HEK293 (cell line): ENCODE data around the gene GRB10.

Source experiments
- CTCF ChIA-PET: fragments of 350-600 bp; formaldehyde crosslinking; extraction: SDS; loops from one replicate; lab custom pipeline; 2021; ENCODE audit warnings: antibody characterized with exemption; lab: Yijun Ruan, JAX
- POLR2A ChIA-PET: fragments of 300-600 bp; formaldehyde crosslinking; extraction: SDS; loops from one replicate; lab custom pipeline; 2020; ENCODE audit warnings: antibody characterized with exemption, inconsistent platforms; lab: Yijun Ruan, JAX
- H3K27ac ChIP-seq: fragments of 200-500 bp; sonication (Bioruptor generic); 2 replicates; pipeline ENCODE4 v1.5.1; 2014; ENCODE audit warnings: low read depth, low read length, control low read depth, inconsistent platforms; ENCODE audit errors: extremely low read depth
- H3K36me3 ChIP-seq, 2 experiments: fragments of 200-500 bp in 1 of 2; sonication (Bioruptor generic) in 1 of 2; 1 replicate in 1 of 2; 2 replicates in 1 of 2; pipeline ENCODE4 v1.5.1; 2014 to 2017; ENCODE audit warnings: inconsistent platforms in 2 of 2, low read length in 2 of 2; ENCODE audit not compliant: control insufficient read depth in 2 of 2, insufficient read depth in 1 of 2
- H3K4me1 ChIP-seq: fragments of 200-500 bp; sonication (Bioruptor generic); 2 replicates; pipeline ENCODE4 v1.5.1; 2014; ENCODE audit warnings: mild to moderate bottlenecking, low read length, inconsistent platforms; ENCODE audit not compliant: control insufficient read depth, insufficient read depth
- H3K4me3 ChIP-seq: 2 replicates; pipeline ENCODE4 v1.5.1; 2011; ENCODE audit warnings: low read depth, mild to moderate bottlenecking, control low read depth, low read length, moderate library complexity
- H3K9me3 ChIP-seq: fragments of 200-500 bp; sonication (Bioruptor generic); 2 replicates; pipeline ENCODE4 v1.5.1; 2014; ENCODE audit warnings: low read depth, low read length, inconsistent platforms; ENCODE audit not compliant: control insufficient read depth, insufficient read depth
- ATF2 ChIP-seq: fragments of 450-650 bp; formaldehyde crosslinking; IDR thresholded peaks from 2 replicates; pipeline ENCODE4 v1.5.1; 2016; ENCODE audit warnings: missing biosample characterization, missing genetic modification characterization, low read depth
- OSR2 ChIP-seq: fragments of 450-650 bp; formaldehyde crosslinking; IDR thresholded peaks from 2 replicates; pipeline ENCODE4 v1.5.1; 2016; ENCODE audit warnings: missing biosample characterization, missing genetic modification characterization
- REPIN1 ChIP-seq: fragments of 450-650 bp; formaldehyde crosslinking; IDR thresholded peaks from 2 replicates; pipeline ENCODE4 v1.5.1; 2017; ENCODE audit warnings: missing biosample characterization, missing genetic modification characterization, low read depth
- SALL2 ChIP-seq: fragments of 450-650 bp; formaldehyde crosslinking; IDR thresholded peaks from 2 replicates; pipeline ENCODE4 v1.5.0; 2017; ENCODE audit warnings: missing biosample characterization, mild to moderate bottlenecking, missing genetic modification characterization, borderline replicate concordance
- TCF7L2 ChIP-seq: IDR thresholded peaks from 2 replicates; pipeline ENCODE4 v1.6.1; 2011; ENCODE audit warnings: low read depth, mild to moderate bottlenecking, inconsistent platforms, low read length, moderate library complexity, borderline replicate concordance
- ZBTB17 ChIP-seq: fragments of 450-650 bp; formaldehyde crosslinking; IDR thresholded peaks from 2 replicates; pipeline ENCODE4 v1.5.1; 2016; ENCODE audit warnings: missing biosample characterization, missing genetic modification characterization
- ZNF146 ChIP-seq: fragments of 450-650 bp; formaldehyde crosslinking; IDR thresholded peaks from 2 replicates; pipeline ENCODE4 v1.5.1; 2016; ENCODE audit warnings: missing biosample characterization, missing genetic modification characterization
- ZNF214 ChIP-seq: fragments of 450-650 bp; formaldehyde crosslinking; IDR thresholded peaks from 2 replicates; pipeline ENCODE4 v1.5.1; 2017; ENCODE audit warnings: missing biosample characterization, mild to moderate bottlenecking, missing genetic modification characterization, borderline replicate concordance
- ZNF324 ChIP-seq: fragments of 450-650 bp; formaldehyde crosslinking; IDR thresholded peaks from 2 replicates; pipeline ENCODE4 v1.5.1; 2016; ENCODE audit warnings: missing biosample characterization, missing genetic modification characterization
- ZNF350 ChIP-seq: fragments of 450-650 bp; formaldehyde crosslinking; IDR thresholded peaks from 2 replicates; pipeline ENCODE4 v1.5.0; 2017; ENCODE audit warnings: missing biosample characterization, mild to moderate bottlenecking, missing genetic modification characterization
- ZNF549 ChIP-seq: fragments of 450-650 bp; IDR thresholded peaks from 2 replicates; pipeline ENCODE4 v1.5.1; 2018; ENCODE audit warnings: missing biosample characterization, missing genetic modification characterization, mild to moderate bottlenecking, inconsistent platforms, moderate library complexity
- ZNF561 ChIP-seq: fragments of 450-650 bp; IDR thresholded peaks from 2 replicates; pipeline ENCODE4 v1.5.1; 2018; ENCODE audit warnings: missing biosample characterization, missing genetic modification characterization, borderline replicate concordance
- ZNF600 ChIP-seq: fragments of 450-650 bp; formaldehyde crosslinking; IDR thresholded peaks from 2 replicates; pipeline ENCODE4 v1.5.1; 2016; ENCODE audit warnings: missing biosample characterization, missing genetic modification characterization
- ZNF660 ChIP-seq: fragments of 450-650 bp; IDR thresholded peaks from 2 replicates; pipeline ENCODE4 v1.5.1; 2018; ENCODE audit warnings: missing biosample characterization, mild to moderate bottlenecking, missing genetic modification characterization
- ZNF677 ChIP-seq: fragments of 450-650 bp; IDR thresholded peaks from 2 replicates; pipeline ENCODE4 v1.5.0; 2018; ENCODE audit warnings: missing biosample characterization, mild to moderate bottlenecking, missing genetic modification characterization, moderate library complexity
- ZNF768 ChIP-seq: fragments of 450-650 bp; formaldehyde crosslinking; IDR thresholded peaks from 2 replicates; pipeline ENCODE4 v1.5.1; 2018; ENCODE audit warnings: missing biosample characterization, mild to moderate bottlenecking, missing genetic modification characterization
- TF ChIP-seq, protein P1 (sequence below): fragments of 450-650 bp; formaldehyde crosslinking; IDR thresholded peaks from 2 replicates; pipeline ENCODE4 v1.5.1; 2016; ENCODE audit warnings: missing biosample characterization, missing genetic modification characterization
- TF ChIP-seq, protein P2 (sequence below): fragments of 450-650 bp; formaldehyde crosslinking; IDR thresholded peaks from 2 replicates; pipeline ENCODE4 v1.5.1; 2016; ENCODE audit warnings: missing biosample characterization, missing genetic modification characterization
- TF ChIP-seq, protein P3 (sequence below): fragments of 450-650 bp; formaldehyde crosslinking; IDR thresholded peaks from 2 replicates; pipeline ENCODE4 v1.5.1; 2017; ENCODE audit warnings: missing biosample characterization, missing genetic modification characterization
- TF ChIP-seq, protein P4 (sequence below): IDR thresholded peaks from 2 replicates; pipeline ENCODE4 v1.6.1; 2011; ENCODE audit warnings: mild to moderate bottlenecking, low read depth, low read length, borderline replicate concordance
- TF ChIP-seq, protein P5 (sequence below): fragments of 450-650 bp; formaldehyde crosslinking; IDR thresholded peaks from 2 replicates; pipeline ENCODE4 v1.5.1; 2016; ENCODE audit warnings: missing biosample characterization, missing genetic modification characterization
- TF ChIP-seq, protein P6 (sequence below): fragments of 450-650 bp; formaldehyde crosslinking; IDR thresholded peaks from 2 replicates; pipeline ENCODE4 v1.5.1; 2017; ENCODE audit warnings: missing biosample characterization, missing genetic modification characterization

The GRB10 gene

GRCh38 chr7:50739744-50740435 is 42.8 kb downstream of the GRB10 start:
- Histone ChIP-seq H3K9me3 (no peaks in the 10 kb centered on the region; the same call in 1 of the 2 replicates), H3K4me1 (0 out of 2 replicates have a peak, but pooled peaks cover 2% of the 10 kb centered on the region), H3K4me3 (no peak overlapping the region), H3K27ac (no peak overlapping the region), H3K36me3 (no peaks in the 10 kb centered on the region; a peak in 1 of 3 replicates)
- CTCF ChIA-PET, result no interaction called here
- TF ChIP-seq ZNF350 (no peak), ZNF214 (tag by site-specific recombination) (no peak), REPIN1 (tag by site-specific recombination) (no peak), ZNF146 (no peak), ZBTB17 (no peak), SALL2 (tag by site-specific recombination) (no peak), ZNF549 (no peak), OSR2 (tag by site-specific recombination) (no peak), ZNF324 (tag by site-specific recombination) (no peak), ATF2 (tag by site-specific recombination) (no peak)
- TF ChIP-seq, protein P1, sequence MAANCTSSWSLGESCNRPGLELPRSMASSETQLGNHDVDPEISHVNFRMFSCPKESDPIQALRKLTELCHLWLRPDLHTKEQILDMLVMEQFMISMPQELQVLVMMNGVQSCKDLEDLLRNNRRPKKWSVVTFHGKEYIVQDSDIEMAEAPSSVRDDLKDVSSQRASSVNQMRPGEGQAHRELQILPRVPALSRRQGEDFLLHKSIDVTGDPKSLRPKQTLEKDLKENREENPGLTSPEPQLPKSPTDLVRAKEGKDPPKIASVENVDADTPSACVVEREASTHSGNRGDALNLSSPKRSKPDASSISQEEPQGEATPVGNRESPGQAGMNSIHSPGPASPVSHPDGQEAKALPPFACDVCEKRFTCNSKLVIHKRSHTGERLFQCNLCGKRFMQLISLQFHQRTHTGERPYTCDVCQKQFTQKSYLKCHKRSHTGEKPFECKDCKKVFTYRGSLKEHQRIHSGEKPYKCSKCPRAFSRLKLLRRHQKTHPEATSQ (tag by site-specific recombination), result no peak
- TF ChIP-seq, protein P2, sequence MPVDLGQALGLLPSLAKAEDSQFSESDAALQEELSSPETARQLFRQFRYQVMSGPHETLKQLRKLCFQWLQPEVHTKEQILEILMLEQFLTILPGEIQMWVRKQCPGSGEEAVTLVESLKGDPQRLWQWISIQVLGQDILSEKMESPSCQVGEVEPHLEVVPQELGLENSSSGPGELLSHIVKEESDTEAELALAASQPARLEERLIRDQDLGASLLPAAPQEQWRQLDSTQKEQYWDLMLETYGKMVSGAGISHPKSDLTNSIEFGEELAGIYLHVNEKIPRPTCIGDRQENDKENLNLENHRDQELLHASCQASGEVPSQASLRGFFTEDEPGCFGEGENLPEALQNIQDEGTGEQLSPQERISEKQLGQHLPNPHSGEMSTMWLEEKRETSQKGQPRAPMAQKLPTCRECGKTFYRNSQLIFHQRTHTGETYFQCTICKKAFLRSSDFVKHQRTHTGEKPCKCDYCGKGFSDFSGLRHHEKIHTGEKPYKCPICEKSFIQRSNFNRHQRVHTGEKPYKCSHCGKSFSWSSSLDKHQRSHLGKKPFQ (tag by site-specific recombination), result no peak
- TF ChIP-seq, protein P3, sequence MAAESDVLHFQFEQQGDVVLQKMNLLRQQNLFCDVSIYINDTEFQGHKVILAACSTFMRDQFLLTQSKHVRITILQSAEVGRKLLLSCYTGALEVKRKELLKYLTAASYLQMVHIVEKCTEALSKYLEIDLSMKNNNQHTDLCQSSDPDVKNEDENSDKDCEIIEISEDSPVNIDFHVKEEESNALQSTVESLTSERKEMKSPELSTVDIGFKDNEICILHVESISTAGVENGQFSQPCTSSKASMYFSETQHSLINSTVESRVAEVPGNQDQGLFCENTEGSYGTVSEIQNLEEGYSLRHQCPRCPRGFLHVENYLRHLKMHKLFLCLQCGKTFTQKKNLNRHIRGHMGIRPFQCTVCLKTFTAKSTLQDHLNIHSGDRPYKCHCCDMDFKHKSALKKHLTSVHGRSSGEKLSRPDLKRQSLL (tag by site-specific recombination), result no peak
- POLR2A ChIA-PET, result interaction anchor here (0.7 kb wide), 1 partner anchor 17 kb away, joined by 3 read pairs; no protein-coding TSS in a partner anchor

DNA sequence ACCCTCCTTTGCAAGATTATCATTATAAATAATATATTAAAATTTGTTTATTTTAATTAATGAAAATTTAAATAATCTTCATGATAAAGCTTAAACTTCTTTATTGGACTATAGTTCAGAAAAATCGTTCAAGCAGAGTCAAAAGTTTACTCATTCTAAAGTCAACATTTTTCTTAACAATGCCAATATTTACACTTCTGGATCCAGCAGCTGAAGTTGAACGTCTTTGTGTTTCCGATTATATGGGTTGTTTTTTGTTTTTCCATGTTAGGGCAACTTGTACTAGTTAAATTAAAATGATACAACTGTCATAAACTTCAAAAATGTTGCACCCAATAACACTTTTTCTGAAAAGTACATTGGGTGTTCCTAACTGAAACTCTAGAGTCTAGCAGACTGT is 43.8 kb downstream of the GRB10 start:
- ChIA-PET CTCF (no interaction called here), POLR2A (no interaction called here)
- no peak overlapping the region for H3K4me3 ChIP-seq
- H3K36me3 ChIP-seq, result no peaks in the 10 kb centered on the region; a peak in 1 of 3 replicates
- no peaks in the 10 kb centered on the region; the same call in 1 of the 2 replicates for H3K9me3 ChIP-seq
- H3K27ac ChIP-seq, result no peak overlapping the region
- H3K4me1 ChIP-seq, result 0 out of 2 replicates have a peak, but pooled peaks cover 2% of the 10 kb centered on the region
- TF ChIP-seq ZNF660 (tag by site-specific recombination) (no peak), TCF7L2 (no peak), ZNF677 (tag by site-specific recombination) (no peak), ZNF561 (tag by site-specific recombination) (no peak), ZNF600 (tag by site-specific recombination) (no peak), ZNF768 (tag by site-specific recombination) (no peak), ATF2 (tag by site-specific recombination) (no peak)
- TF ChIP-seq, protein P4, sequence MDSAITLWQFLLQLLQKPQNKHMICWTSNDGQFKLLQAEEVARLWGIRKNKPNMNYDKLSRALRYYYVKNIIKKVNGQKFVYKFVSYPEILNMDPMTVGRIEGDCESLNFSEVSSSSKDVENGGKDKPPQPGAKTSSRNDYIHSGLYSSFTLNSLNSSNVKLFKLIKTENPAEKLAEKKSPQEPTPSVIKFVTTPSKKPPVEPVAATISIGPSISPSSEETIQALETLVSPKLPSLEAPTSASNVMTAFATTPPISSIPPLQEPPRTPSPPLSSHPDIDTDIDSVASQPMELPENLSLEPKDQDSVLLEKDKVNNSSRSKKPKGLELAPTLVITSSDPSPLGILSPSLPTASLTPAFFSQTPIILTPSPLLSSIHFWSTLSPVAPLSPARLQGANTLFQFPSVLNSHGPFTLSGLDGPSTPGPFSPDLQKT, result no peak
- TF ChIP-seq, protein P5, sequence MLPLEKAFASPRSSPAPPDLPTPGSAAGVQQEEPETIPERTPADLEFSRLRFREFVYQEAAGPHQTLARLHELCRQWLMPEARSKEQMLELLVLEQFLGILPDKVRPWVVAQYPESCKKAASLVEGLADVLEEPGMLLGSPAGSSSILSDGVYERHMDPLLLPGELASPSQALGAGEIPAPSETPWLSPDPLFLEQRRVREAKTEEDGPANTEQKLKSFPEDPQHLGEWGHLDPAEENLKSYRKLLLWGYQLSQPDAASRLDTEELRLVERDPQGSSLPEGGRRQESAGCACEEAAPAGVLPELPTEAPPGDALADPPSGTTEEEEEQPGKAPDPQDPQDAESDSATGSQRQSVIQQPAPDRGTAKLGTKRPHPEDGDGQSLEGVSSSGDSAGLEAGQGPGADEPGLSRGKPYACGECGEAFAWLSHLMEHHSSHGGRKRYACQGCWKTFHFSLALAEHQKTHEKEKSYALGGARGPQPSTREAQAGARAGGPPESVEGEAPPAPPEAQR (tag by site-specific recombination), result no peak
- TF ChIP-seq, protein P6, sequence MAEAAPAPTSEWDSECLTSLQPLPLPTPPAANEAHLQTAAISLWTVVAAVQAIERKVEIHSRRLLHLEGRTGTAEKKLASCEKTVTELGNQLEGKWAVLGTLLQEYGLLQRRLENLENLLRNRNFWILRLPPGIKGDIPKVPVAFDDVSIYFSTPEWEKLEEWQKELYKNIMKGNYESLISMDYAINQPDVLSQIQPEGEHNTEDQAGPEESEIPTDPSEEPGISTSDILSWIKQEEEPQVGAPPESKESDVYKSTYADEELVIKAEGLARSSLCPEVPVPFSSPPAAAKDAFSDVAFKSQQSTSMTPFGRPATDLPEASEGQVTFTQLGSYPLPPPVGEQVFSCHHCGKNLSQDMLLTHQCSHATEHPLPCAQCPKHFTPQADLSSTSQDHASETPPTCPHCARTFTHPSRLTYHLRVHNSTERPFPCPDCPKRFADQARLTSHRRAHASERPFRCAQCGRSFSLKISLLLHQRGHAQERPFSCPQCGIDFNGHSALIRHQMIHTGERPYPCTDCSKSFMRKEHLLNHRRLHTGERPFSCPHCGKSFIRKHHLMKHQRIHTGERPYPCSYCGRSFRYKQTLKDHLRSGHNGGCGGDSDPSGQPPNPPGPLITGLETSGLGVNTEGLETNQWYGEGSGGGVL, result no peak
